SK-N-SH treated with all-trans-retinoic acid at 6 μM for 48 hours (cell line): ENCODE results near the gene PYM1.

Source experiments
- ATAC-seq: fragments of 200-7000 bp; cut with Tn5 transposase; 3 replicates; pipeline ENCODE4 v1.9.1; 2020; ENCODE audit warnings: mild to moderate bottlenecking, moderate library complexity
- ARNTL ChIP-seq: fragments of 450-650 bp; formaldehyde crosslinking; IDR thresholded peaks from 2 replicates; pipeline ENCODE4 v1.5.0; 2020; ENCODE audit warnings: low read depth, mild to moderate bottlenecking, moderate library complexity, borderline replicate concordance
- BACH2 ChIP-seq: fragments of 250-450 bp; sonication (Bioruptor Pico); IDR thresholded peaks from 2 replicates; pipeline ENCODE4 v1.9.0; 2021; ENCODE audit warnings: mild to moderate bottlenecking, borderline replicate concordance
- CREB5 ChIP-seq: fragments of 250-450 bp; sonication (Bioruptor Pico); IDR thresholded peaks from 2 replicates; pipeline ENCODE4 v1.5.1; 2020; ENCODE audit warnings: low read depth, mild to moderate bottlenecking, moderate library complexity
- CSDC2 ChIP-seq: fragments of 250-450 bp; sonication (Bioruptor Pico); IDR thresholded peaks from 2 replicates; pipeline ENCODE4 v1.5.0; 2020; ENCODE audit warnings: mild to moderate bottlenecking, moderate library complexity
- CSRNP3 ChIP-seq: fragments of 250-450 bp; sonication (Bioruptor Pico); IDR thresholded peaks from 2 replicates; pipeline ENCODE4 v1.5.1; 2021; ENCODE audit warnings: mild to moderate bottlenecking, moderate library complexity
- GLIS3 ChIP-seq: fragments of 250-450 bp; sonication (Bioruptor Pico); IDR thresholded peaks from 2 replicates; pipeline ENCODE4 v1.5.0; 2020; ENCODE audit warnings: mild to moderate bottlenecking, moderate library complexity
- ISL1 ChIP-seq: fragments of 250-450 bp; sonication (Bioruptor Pico); IDR thresholded peaks from 2 replicates; pipeline ENCODE4 v2.1.2; 2022; ENCODE audit warnings: mild to moderate bottlenecking, moderate library complexity
- OSR1 ChIP-seq: fragments of 250-450 bp; sonication (Bioruptor Pico); IDR thresholded peaks from 2 replicates; pipeline ENCODE4 v1.8.0; 2022; ENCODE audit warnings: moderate library complexity, mild to moderate bottlenecking, inconsistent platforms
- PATZ1 ChIP-seq: fragments of 250-450 bp; sonication (Bioruptor Pico); IDR thresholded peaks from 2 replicates; pipeline ENCODE4 v1.8.0; 2020; ENCODE audit warnings: mild to moderate bottlenecking, moderate library complexity, borderline replicate concordance
- POU6F1 ChIP-seq: fragments of 250-450 bp; sonication (Bioruptor Pico); IDR thresholded peaks from 2 replicates; pipeline ENCODE4 v1.8.0; 2021; ENCODE audit warnings: low read depth, mild to moderate bottlenecking, moderate library complexity, borderline replicate concordance
- PPARA ChIP-seq: fragments of 250-450 bp; sonication (Bioruptor Pico); IDR thresholded peaks from 2 replicates; pipeline ENCODE4 v1.5.0; 2020; ENCODE audit warnings: mild to moderate bottlenecking, borderline replicate concordance
- RARB ChIP-seq: fragments of 250-450 bp; sonication (Bioruptor Pico); IDR thresholded peaks from 2 replicates; pipeline ENCODE4 v1.8.0; 2021; ENCODE audit warnings: mild to moderate bottlenecking, moderate library complexity
- SNAI2 ChIP-seq: fragments of 250-450 bp; sonication (Bioruptor Pico); IDR thresholded peaks from 2 replicates; pipeline ENCODE4 v1.5.0; 2020; ENCODE audit warnings: mild to moderate bottlenecking, moderate library complexity
- TCF4 ChIP-seq: fragments of 250-450 bp; sonication (Bioruptor Pico); IDR thresholded peaks from 2 replicates; pipeline ENCODE4 v1.8.0; 2021; ENCODE audit warnings: mild to moderate bottlenecking, moderate library complexity, borderline replicate concordance
- TOX ChIP-seq: fragments of 250-450 bp; sonication (Bioruptor Pico); IDR thresholded peaks from 2 replicates; pipeline ENCODE4 v1.8.0; 2021; ENCODE audit warnings: mild to moderate bottlenecking, moderate library complexity, borderline replicate concordance
- TSHZ2 ChIP-seq: fragments of 250-450 bp; sonication (Bioruptor Pico); IDR thresholded peaks from 2 replicates; pipeline ENCODE4 v1.5.0; 2020; ENCODE audit warnings: mild to moderate bottlenecking, moderate library complexity
- ZC3H10 ChIP-seq: fragments of 250-450 bp; sonication (Bioruptor Pico); IDR thresholded peaks from 2 replicates; pipeline ENCODE4 v1.5.1; 2021; ENCODE audit warnings: mild to moderate bottlenecking, moderate library complexity
- ZFP3 ChIP-seq: fragments of 250-450 bp; sonication (Bioruptor Pico); IDR thresholded peaks from 2 replicates; pipeline ENCODE4 v1.5.0; 2020; ENCODE audit warnings: mild to moderate bottlenecking, moderate library complexity
- ZFP30 ChIP-seq: fragments of 450-650 bp; formaldehyde crosslinking; IDR thresholded peaks from 2 replicates; pipeline ENCODE4 v1.5.0; 2022; ENCODE audit warnings: mild to moderate bottlenecking, moderate library complexity
- ZNF565 ChIP-seq: fragments of 450-650 bp; formaldehyde crosslinking; conservative IDR thresholded peaks from 2 replicates; pipeline ENCODE4 v1.5.0; 2020; ENCODE audit warnings: low read depth, mild to moderate bottlenecking, moderate library complexity
- ZNF70 ChIP-seq: fragments of 450-650 bp; formaldehyde crosslinking; IDR thresholded peaks from 2 replicates; pipeline ENCODE4 v1.5.0; 2020; ENCODE audit warnings: mild to moderate bottlenecking, moderate library complexity

PYM1 gene

GRCh38 chr12:55931780-55932550 is 4.3 kb upstream of the PYM1 start:
- peak; percentile 64 for ATAC-seq
- TF ChIP-seq ZNF70 (CRISPR knock-in tag) (no peak), TCF4 (no peak), ZC3H10 (no peak), ZFP3 (CRISPR knock-in tag) (no peak), CSRNP3 (CRISPR knock-in tag) (no peak), BACH2 (no peak), SNAI2 (CRISPR knock-in tag) (no peak)

- TF ChIP-seq SNAI2 (CRISPR knock-in tag) (no peak), RARB (CRISPR knock-in tag) (no peak), ZFP30 (no peak), TOX (CRISPR knock-in tag) (no peak), ZC3H10 (no peak), BACH2 (no peak), CSDC2 (CRISPR knock-in tag) (no peak), POU6F1 (CRISPR knock-in tag) (no peak), ZFP3 (CRISPR knock-in tag) (no peak), PPARA (CRISPR knock-in tag) (no peak), PATZ1 (no peak), OSR1 (CRISPR knock-in tag) (no peak), GLIS3 (CRISPR knock-in tag) (no peak), TSHZ2 (no peak), ZNF565 (CRISPR knock-in tag) (no peak), CREB5 (CRISPR knock-in tag) (no peak), ISL1 (CRISPR knock-in tag) (no peak), TCF4 (no peak), ARNTL (CRISPR knock-in tag) (no peak), CSRNP3 (CRISPR knock-in tag) (no peak)
- no peak for ATAC-seq
These were observed 3.7 kb upstream of the PYM1 start for GRCh38 chr12:55931317-55931779.
